CD14-positive monocyte (primary cell): Measurements from ENCODE around the gene FBXO48. TPM values are rescaled to one million over a fixed set of nuclear protein-coding genes. Genes with fewer than 3 reads are reported as not detected.

Source experiments
- DNase-seq, 3 donors: peaks; one replicate each; pipeline ENCODE4 v3.0.0-alpha.2; 2011 to 2022
- H2AFZ ChIP-seq: 2 replicates; pipeline ENCODE4 v1.6.0; 2012; ENCODE audit warnings: mild to moderate bottlenecking, low read depth, low read length, inconsistent platforms; ENCODE audit not compliant: insufficient read depth, poor library complexity, severe bottlenecking
- H3K27ac ChIP-seq, 2 donors: 1 replicate in 1 of 2; 2 replicates in 1 of 2; pipeline ENCODE4 v1.5.1; 2012 to 2013; ENCODE audit warnings: low read length in 2 of 2, control low read depth in 1 of 2, inconsistent platforms in 1 of 2, low read depth in 1 of 2, mild to moderate bottlenecking in 1 of 2
- H3K27me3 ChIP-seq, 2 donors: one replicate each; pipeline versions ENCODE4 v1.6.0 to v1.6.1; 2011 to 2013; ENCODE audit warnings: low read length in 2 of 2; ENCODE audit not compliant: control insufficient read depth in 2 of 2, insufficient read depth in 2 of 2
- H3K36me3 ChIP-seq, 2 donors: replicated peaks in 1 of 2; 1 replicate in 1 of 2; 2 replicates in 1 of 2; pipeline versions ENCODE4 v1.5.1 to v1.6.1; 2012 to 2013; ENCODE audit warnings: low read length in 2 of 2, control low read depth in 1 of 2, inconsistent platforms in 1 of 2, mild to moderate bottlenecking in 1 of 2; ENCODE audit not compliant: insufficient read depth in 2 of 2, control insufficient read depth in 1 of 2
- H3K4me1 ChIP-seq, 2 donors: 1 replicate in 1 of 2; 2 replicates in 1 of 2; pipeline versions ENCODE4 v1.5.1 to v1.6.1; 2012 to 2013; ENCODE audit warnings: low read length in 2 of 2, control low read depth in 1 of 2, inconsistent platforms in 1 of 2, mild to moderate bottlenecking in 1 of 2, moderate library complexity in 1 of 2; ENCODE audit not compliant: insufficient read depth in 2 of 2, control insufficient read depth in 1 of 2
- H3K4me2 ChIP-seq: replicated peaks from 2 replicates; pipeline ENCODE3; 2012; ENCODE audit warnings: low read length, moderate library complexity, mild to moderate bottlenecking; ENCODE audit not compliant: poor library complexity, severe bottlenecking; ENCODE audit errors: extremely low read depth
- H3K4me3 ChIP-seq, 3 experiments: fragments of 200-600 bp in 1 of 3; sonication (generic) in 1 of 3; replicated peaks in 1 of 3; 1 replicate in 2 of 3; 2 replicates in 1 of 3; pipeline ENCODE4 v1.5.1; 2011 to 2013; ENCODE audit warnings: low read length in 3 of 3, mild to moderate bottlenecking in 3 of 3, control low read depth in 2 of 3, low read depth in 2 of 3, inconsistent platforms in 1 of 3, moderate library complexity in 1 of 3
- H3K79me2 ChIP-seq: 2 replicates; pipeline ENCODE4 v1.6.0; 2012; ENCODE audit warnings: mild to moderate bottlenecking, control low read depth, inconsistent platforms, low read length, moderate library complexity; ENCODE audit not compliant: insufficient read depth
- H3K9ac ChIP-seq: 2 replicates; pipeline ENCODE4 v1.6.0; 2017; ENCODE audit warnings: low read length, mild to moderate bottlenecking; ENCODE audit not compliant: insufficient read depth, poor library complexity, severe bottlenecking
- H3K9me3 ChIP-seq, 2 donors: replicated peaks in 1 of 2; 1 replicate in 1 of 2; 2 replicates in 1 of 2; pipeline versions ENCODE4 v1.5.1 to v1.6.1; 2012 to 2013; ENCODE audit warnings: low read length in 2 of 2, control low read depth in 1 of 2; ENCODE audit not compliant: control insufficient read depth in 1 of 2, insufficient read depth in 1 of 2
- H4K20me1 ChIP-seq: 2 replicates; pipeline ENCODE4 v1.6.0; 2012; ENCODE audit warnings: mild to moderate bottlenecking, low read length, control low read depth, moderate library complexity; ENCODE audit not compliant: insufficient read depth
- H3K27ac Mint-ChIP-seq, 7 donors: one replicate each; pipeline ENCODE4 v1.8.0; 2020; ENCODE audit warnings: mild to moderate bottlenecking in 7 of 7, mixed read lengths in 7 of 7, moderate library complexity in 6 of 7, inconsistent platforms in 2 of 7
- H3K27me3 Mint-ChIP-seq, 3 donors: one replicate each; pipeline ENCODE4 v1.8.0; 2021 to 2022; ENCODE audit warnings: low read depth in 3 of 3, mild to moderate bottlenecking in 3 of 3, mixed read lengths in 3 of 3, moderate library complexity in 3 of 3, inconsistent platforms in 1 of 3
- H3K36me3 Mint-ChIP-seq, 2 donors: one replicate each; pipeline ENCODE4 v1.8.0; 2020; ENCODE audit warnings: mixed read lengths in 2 of 2, inconsistent platforms in 1 of 2, mild to moderate bottlenecking in 1 of 2
- H3K4me1 Mint-ChIP-seq: one replicate; pipeline ENCODE4 v1.8.0; 2020; ENCODE audit warnings: mild to moderate bottlenecking, mixed read lengths
- H3K4me3 Mint-ChIP-seq, 2 donors: one replicate each; pipeline ENCODE4 v1.8.0; 2020; ENCODE audit warnings: mild to moderate bottlenecking in 2 of 2, mixed read lengths in 2 of 2, moderate library complexity in 1 of 2
- H3K9me3 Mint-ChIP-seq, 7 donors: one replicate each; pipeline ENCODE4 v1.8.0; 2020 to 2022; ENCODE audit warnings: mixed read lengths in 7 of 7, mild to moderate bottlenecking in 6 of 7, moderate library complexity in 6 of 7, inconsistent platforms in 2 of 7
- CTCF ChIP-seq: fragments of 200-600 bp; IDR thresholded peaks from one replicate; pipeline ENCODE4 v1.8.0; 2022; ENCODE audit warnings: antibody characterized with exemption, mild to moderate bottlenecking
- WGBS: methylation state at CpG from one replicate; pipeline ENCODE4 v1.1.5; 2013; ENCODE audit warnings: missing lambda C conversion rate; ENCODE audit not compliant: insufficient coverage; 5-methylcytosine and 5-hydroxymethylcytosine counted together
- intact Hi-C, 2 donors: fragments of 100-400 bp; cut with micrococcal nuclease; formaldehyde crosslinking; loops; one replicate each; pipeline versions ENCODE4 v1.15.0 to v1.15.1; 2023
- polyA plus RNA-seq, 3 donors: library from polyadenylated mRNA; depleted of rRNA in 1 of 3; unstranded in 2 of 3; stranded (reverse) in 1 of 3; fragments of 300-500 nt in 2 of 3; fragments of >200 nt in 1 of 3; fragmentation: Illumina TruSeq in 2 of 3; gene quantifications; 1 replicate in 2 of 3; 2 replicates in 1 of 3; pipeline ENCODE4 v1.2.3, GENCODE V29; 2012 to 2021

Gene FBXO48
- polyA plus RNA-seq, 3 donors: 0.08 to 0.85 (median 0.31) TPM

DNA sequence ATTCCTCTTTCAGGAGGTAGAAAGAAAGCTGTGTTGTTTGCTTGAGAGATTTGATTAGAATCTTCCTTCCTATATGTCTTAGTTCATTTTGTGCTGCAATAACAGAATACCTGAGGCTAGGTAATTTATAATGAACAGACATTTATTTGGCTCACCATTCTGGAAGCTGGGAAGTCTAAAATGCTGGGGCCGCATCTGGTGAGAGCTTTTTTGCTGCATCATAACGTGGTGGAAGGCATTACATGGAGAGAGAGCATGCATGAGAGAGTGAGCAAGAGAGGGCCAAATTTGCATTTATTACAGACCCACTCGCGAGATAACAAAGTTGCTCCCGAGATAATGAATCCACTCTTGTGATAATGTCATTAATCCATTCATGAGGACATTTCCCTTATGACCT lies 34.7 kb upstream of the FBXO48 start:
- no peak overlapping the region for H2AFZ ChIP-seq
- no peaks in the 10 kb centered on the region for H4K20me1 ChIP-seq
- no peaks in the 10 kb centered on the region for H3K36me3 ChIP-seq
- no peaks in the 10 kb centered on the region for H3K4me1 ChIP-seq
- no peaks in the 10 kb centered on the region for H3K27me3 ChIP-seq
- Mint-ChIP-seq H3K27me3 (no peaks in the 10 kb centered on the region), H3K9me3 (peaks cover 4 to 10% (median 6%) of the 10 kb centered on the region in 7 donors), H3K4me3 (no peak overlapping the region), H3K36me3 (peaks cover 4 to 5% of the 10 kb centered on the region in 2 donors), H3K27ac (no peak overlapping the region), H3K4me1 (peaks cover 7% of the 10 kb centered on the region)
- WGBS: 80% methylated on average over 4 of the region's 5 CpGs
- no peak overlapping the region for H3K9ac ChIP-seq
- intact Hi-C loops: no loop called here
- no peak overlapping the region for H3K4me2 ChIP-seq
- no peak for TF ChIP-seq CTCF
- no peak for DNase-seq
- no peak overlapping the region for H3K4me3 ChIP-seq
- H3K79me2 ChIP-seq: no peaks in the 10 kb centered on the region
- H3K9me3 ChIP-seq: peaks cover 4 to 5% of the 10 kb centered on the region in 2 donors
- H3K27ac ChIP-seq: no peak overlapping the region

GRCh38 chr2:68500649-68501048 lies 33.6 kb upstream of the FBXO48 start:
- Histone ChIP-seq H3K9me3 (peaks cover 14 to 16% of the 10 kb centered on the region in 2 donors), H3K9ac (no peak overlapping the region), H4K20me1 (no peaks in the 10 kb centered on the region), H3K36me3 (no peaks in the 10 kb centered on the region), H3K4me3 (no peak overlapping the region), H3K4me2 (no peak overlapping the region), H3K27me3 (no peaks in the 10 kb centered on the region), H3K4me1 (no peaks in the 10 kb centered on the region), H2AFZ (no peak overlapping the region), H3K79me2 (no peaks in the 10 kb centered on the region), H3K27ac (no peak overlapping the region)
- TF ChIP-seq CTCF: no peak
- no peak overlapping the region for H3K27ac Mint-ChIP-seq
- peaks cover 15 to 18% (median 16%) of the 10 kb centered on the region in 7 donors for H3K9me3 Mint-ChIP-seq
- H3K4me3 Mint-ChIP-seq: no peak overlapping the region
- peaks cover 2% of the 10 kb centered on the region for H3K4me1 Mint-ChIP-seq
- no peak for DNase-seq
- no peaks in the 10 kb centered on the region for H3K27me3 Mint-ChIP-seq
- intact Hi-C loops: no loop called here
- peaks cover 5% of the 10 kb centered on the region in 2 donors for H3K36me3 Mint-ChIP-seq
- WGBS: 87% methylated on average over 4 of the region's 4 CpGs
